B cell (primary cell): ENCODE measurements around the gene FAM118A. TPM values are rescaled to one million over a fixed set of nuclear protein-coding genes. Genes with fewer than 3 reads are reported as not detected.
A peak's percentile ranks its signal among the peaks of the same experiment; 100 is the strongest.

Experiments
- ATAC-seq: fragments of 200-7000 bp; cut with Tn5 transposase; one replicate; pipeline ENCODE4 v1.10.0; 2021; ENCODE audit warnings: low read depth, mild to moderate bottlenecking, moderate number of reproducible peaks, moderate library complexity
- CTCF ChIA-PET: fragments of 350-600 bp; sonication (Branson Sonifier 250); formaldehyde crosslinking; loops from one replicate; lab custom pipeline; 2021; ENCODE audit warnings: antibody characterized with exemption, inconsistent platforms; lab: Charles Lee
- POLR2A ChIA-PET: fragments of 350-600 bp; sonication (Branson Sonifier 250); formaldehyde crosslinking; loops from one replicate; lab custom pipeline; 2021; ENCODE audit warnings: antibody characterized with exemption; lab: Charles Lee
- DNase-seq: peaks from one replicate; pipeline ENCODE4 v3.0.0; 2013
- H2AFZ ChIP-seq: 2 replicates; pipeline ENCODE4 v1.6.1; 2012; ENCODE audit warnings: mild to moderate bottlenecking, low read depth, low read length; ENCODE audit not compliant: insufficient read depth, poor library complexity, severe bottlenecking
- H3K27ac ChIP-seq, 2 donors: 1 replicate in 1 of 2; 2 replicates in 1 of 2; pipeline ENCODE4 v1.5.1; 2012 to 2013; ENCODE audit warnings: low read length in 2 of 2, mild to moderate bottlenecking in 2 of 2, moderate library complexity in 1 of 2
- H3K27me3 ChIP-seq, 4 experiments: fragments of 200-600 bp in 1 of 4; sonication (generic) in 1 of 4; replicated peaks in 1 of 4; 1 replicate in 2 of 4; 2 replicates in 2 of 4; pipeline versions ENCODE4 v1.6.1 to v1.7.0; 2013 to 2016; ENCODE audit warnings: low read length in 3 of 4, mild to moderate bottlenecking in 2 of 4, mixed read lengths in 1 of 4, moderate library complexity in 1 of 4; ENCODE audit not compliant: insufficient read depth in 4 of 4, control insufficient read depth in 3 of 4; ENCODE audit errors: control extremely low read depth in 1 of 4
- H3K36me3 ChIP-seq, 2 experiments: replicated peaks in 1 of 2; 1 replicate in 1 of 2; 2 replicates in 1 of 2; pipeline versions ENCODE4 v1.6.1 to v1.7.1; 2013; ENCODE audit warnings: low read length in 1 of 2; ENCODE audit not compliant: insufficient read depth in 2 of 2, control insufficient read depth in 1 of 2; ENCODE audit errors: control extremely low read depth in 1 of 2, extremely low read depth in 1 of 2
- H3K4me1 ChIP-seq, 2 donors: fragments of 200-600 bp in 1 of 2; sonication (generic) in 1 of 2; 1 replicate in 1 of 2; 2 replicates in 1 of 2; pipeline versions ENCODE4 v1.5.1 to v1.6.1; 2013 to 2017; ENCODE audit warnings: low read length in 2 of 2; ENCODE audit not compliant: control insufficient read depth in 2 of 2, insufficient read depth in 2 of 2
- H3K4me2 ChIP-seq: replicated peaks from 2 replicates; pipeline ENCODE3; 2012; ENCODE audit warnings: mild to moderate bottlenecking, low read depth, low read length; ENCODE audit not compliant: poor library complexity, severe bottlenecking
- H3K4me3 ChIP-seq, 5 experiments: fragments of 200-600 bp in 1 of 5; sonication (generic) in 1 of 5; 1 replicate in 3 of 5; 2 replicates in 2 of 5; pipeline versions ENCODE4 v1.5.1 to v1.7.0; 2011 to 2016; ENCODE audit warnings: low read length in 4 of 5, mild to moderate bottlenecking in 4 of 5, low read depth in 2 of 5, control low read depth in 1 of 5, moderate library complexity in 1 of 5; ENCODE audit not compliant: insufficient read depth in 1 of 5; ENCODE audit errors: control extremely low read depth in 1 of 5, extremely low read depth in 1 of 5
- H3K79me2 ChIP-seq: fragments of 200-600 bp; sonication (generic); one replicate; pipeline ENCODE4 v1.6.0; 2016; ENCODE audit warnings: low read length; ENCODE audit not compliant: control insufficient read depth, insufficient read depth
- H3K9ac ChIP-seq: fragments of 200-600 bp; sonication (generic); 2 replicates; pipeline ENCODE4 v1.6.1; 2017; ENCODE audit warnings: mild to moderate bottlenecking, low read length, moderate library complexity
- H3K9me3 ChIP-seq, 3 donors: one replicate each; pipeline versions ENCODE4 v1.6.1 to v1.7.1; 2013; ENCODE audit warnings: low read length in 2 of 3; ENCODE audit not compliant: control insufficient read depth in 2 of 3, insufficient read depth in 1 of 3; ENCODE audit errors: control extremely low read depth in 1 of 3
- H4K20me1 ChIP-seq: 2 replicates; pipeline ENCODE4 v1.6.0; 2012; ENCODE audit warnings: mild to moderate bottlenecking, low read length; ENCODE audit not compliant: insufficient read depth, control insufficient read depth, poor library complexity, severe bottlenecking
- H3K27ac Mint-ChIP-seq: one replicate; pipeline ENCODE4 v1.8.0; 2021; ENCODE audit warnings: mixed read lengths
- H3K27me3 Mint-ChIP-seq: one replicate; pipeline ENCODE4 v1.8.0; 2021; ENCODE audit warnings: mixed read lengths
- H3K4me1 Mint-ChIP-seq: one replicate; pipeline ENCODE4 v1.8.0; 2021; ENCODE audit warnings: mixed read lengths
- H3K4me3 Mint-ChIP-seq: one replicate; pipeline ENCODE4 v1.8.0; 2021; ENCODE audit warnings: mixed read lengths
- H3K9me3 Mint-ChIP-seq: one replicate; pipeline ENCODE4 v1.8.0; 2022; ENCODE audit warnings: mixed read lengths; ENCODE audit not compliant: insufficient read depth
- CTCF ChIP-seq: fragments of 200-600 bp; IDR thresholded peaks from one replicate; pipeline ENCODE4 v1.8.0; 2022; ENCODE audit warnings: antibody characterized with exemption, mild to moderate bottlenecking
- EZH2 ChIP-seq: IDR thresholded peaks from 2 replicates; pipeline ENCODE4 v1.6.1; 2012; ENCODE audit warnings: borderline replicate concordance, low read depth, mild to moderate bottlenecking, moderate library complexity, low read length; ENCODE audit not compliant: insufficient read depth, poor library complexity, severe bottlenecking
- WGBS: methylation state at CpG from one replicate; pipeline ENCODE4 v1.1.5; 2013; ENCODE audit warnings: missing lambda C conversion rate; ENCODE audit not compliant: insufficient coverage; 5-methylcytosine and 5-hydroxymethylcytosine counted together
- intact Hi-C: fragments of 100-400 bp; cut with micrococcal nuclease; formaldehyde crosslinking; loops from one replicate; pipeline ENCODE4 v1.10.0; 2022
- polyA plus RNA-seq: library from polyadenylated mRNA; depleted of rRNA; stranded (reverse); fragments of >200 nt; gene quantifications from 2 replicates; pipeline ENCODE4 v1.2.3, GENCODE V29; 2012
- total RNA-seq, 2 donors: library from RNA; stranded (reverse); fragments of 120-200 nt in 1 of 2; gene quantifications; 1 replicate in 1 of 2; 2 replicates in 1 of 2; pipeline versions ENCODE4 v1.2.3 to v1.2.4, GENCODE V29; 2013 to 2022

FAM118A gene
- total and polyA plus RNA-seq, 2 donors (not counting 1 experiment from before 2014, with no cell fraction given) = 66.5 to 216 TPM

- CTCF ChIA-PET = no interaction called here
Measured at GRCh38 chr22:45310331-45310976, 720 bp downstream of the FAM118A start.

More at GRCh38 chr22:45310331-45310976, 720 bp downstream of the FAM118A start:
- H3K4me1 ChIP-seq = peaks cover 18 to 25% of the 10 kb centered on the region in 2 donors
- Mint-ChIP-seq H3K27me3 (no peaks in the 10 kb centered on the region), H3K4me3 (peak overlapping the region; percentile 85), H3K9me3 (no peaks in the 10 kb centered on the region), H3K4me1 (peaks cover 39% of the 10 kb centered on the region), H3K27ac (peak overlapping the region; percentile 81)
- peak overlapping the region; percentile 87 for H3K9ac ChIP-seq
- no peaks in the 10 kb centered on the region for H3K9me3 ChIP-seq
- H3K27me3 ChIP-seq = no peaks in the 10 kb centered on the region
- H3K27ac ChIP-seq = peak overlapping the region; percentile 34 to 73
- H4K20me1 ChIP-seq = no peaks in the 10 kb centered on the region
- peak overlapping the region; percentile 87 for H2AFZ ChIP-seq
- DNase-seq (no peak), ATAC-seq (no peak)
- POLR2A ChIA-PET = interaction anchor here (0.5 to 1.0 kb wide), 3 partner anchors 10 to 48 kb away, joined by 3 to 6 read pairs (median 4); no protein-coding TSS in a partner anchor
- WGBS = 2% methylated on average over 27 of the region's 33 CpGs
- no peaks in the 10 kb centered on the region for H3K36me3 ChIP-seq
- H3K4me3 ChIP-seq = peak overlapping the region; percentile 11 to 95 (median 80)
- intact Hi-C loops = loop anchor here (1.0 kb wide), 1 partner anchor 8 kb away; no protein-coding TSS in a partner anchor
- peaks cover 51% of the 10 kb centered on the region for H3K79me2 ChIP-seq
- H3K4me2 ChIP-seq = peak overlapping the region; percentile 98
- TF ChIP-seq CTCF (no peak), EZH2 (no peak)
